Measurements from ENCODE around the gene USP28. TPM values are rescaled to one million over a fixed set of nuclear protein-coding genes. Genes with fewer than 3 reads are reported as not detected.

USP28 gene
- total RNA-seq, 1 donor from 2014 or later = 30.9 TPM

DNA sequence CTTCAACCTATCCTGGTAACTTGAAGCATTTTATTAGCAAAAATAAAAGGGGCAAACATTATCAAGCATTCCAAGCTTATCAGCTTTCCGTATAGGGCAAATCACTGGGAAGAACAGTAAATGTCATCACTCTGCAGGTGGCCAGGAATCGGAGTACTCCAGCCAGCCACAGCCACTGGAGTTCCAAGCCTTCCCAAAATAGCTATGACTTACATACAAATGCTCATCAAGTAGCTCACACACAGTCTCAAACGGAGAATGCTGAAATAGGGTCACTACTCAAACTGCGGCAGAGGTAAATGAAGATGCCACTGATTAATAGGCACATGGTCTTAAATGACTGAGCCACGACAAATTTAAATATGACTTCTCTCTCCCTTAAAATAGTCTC is 2.1 kb downstream of the USP28 start:
- Mint-ChIP-seq H3K36me3 (ENCODE audit: low read depth) (peaks cover 19% of the 10 kb centered on the region), H3K27ac (no peak overlapping the region), H3K4me1 (ENCODE audit: low read depth) (peaks cover 68% of the 10 kb centered on the region), H3K27me3 (ENCODE audit: insufficient read depth) (no peaks in the 10 kb centered on the region), H3K9me3 (no peaks in the 10 kb centered on the region), H3K4me3 (peak overlapping the region; percentile 96)
- no peak for DNase-seq (ENCODE audit: low spot score)
- intact Hi-C loops (cut with micrococcal nuclease) = loop anchor here (10.0 kb wide), 2 partner anchors 312 to 1938 kb away; partner anchors contain the start of gene DIXDC1

- H3K27me3 Mint-ChIP-seq (ENCODE audit: insufficient read depth) = no peaks in the 10 kb centered on the region
- no peak overlapping the region for H3K27ac Mint-ChIP-seq
- H3K36me3 Mint-ChIP-seq (ENCODE audit: low read depth) = peaks cover 29% of the 10 kb centered on the region
- no peak for DNase-seq (ENCODE audit: low spot score)
- no peaks in the 10 kb centered on the region for H3K9me3 Mint-ChIP-seq
- peaks cover 62% of the 10 kb centered on the region for H3K4me1 Mint-ChIP-seq (ENCODE audit: low read depth)
- H3K4me3 Mint-ChIP-seq = no peak overlapping the region
- intact Hi-C loops (cut with micrococcal nuclease) = loop anchor here (10.0 kb wide), 2 partner anchors 313 to 1937 kb away; partner anchors contain the start of gene DIXDC1
Observed at GRCh38 chr11:113871336-113871735, 4.0 kb downstream of the USP28 start.

DNA sequence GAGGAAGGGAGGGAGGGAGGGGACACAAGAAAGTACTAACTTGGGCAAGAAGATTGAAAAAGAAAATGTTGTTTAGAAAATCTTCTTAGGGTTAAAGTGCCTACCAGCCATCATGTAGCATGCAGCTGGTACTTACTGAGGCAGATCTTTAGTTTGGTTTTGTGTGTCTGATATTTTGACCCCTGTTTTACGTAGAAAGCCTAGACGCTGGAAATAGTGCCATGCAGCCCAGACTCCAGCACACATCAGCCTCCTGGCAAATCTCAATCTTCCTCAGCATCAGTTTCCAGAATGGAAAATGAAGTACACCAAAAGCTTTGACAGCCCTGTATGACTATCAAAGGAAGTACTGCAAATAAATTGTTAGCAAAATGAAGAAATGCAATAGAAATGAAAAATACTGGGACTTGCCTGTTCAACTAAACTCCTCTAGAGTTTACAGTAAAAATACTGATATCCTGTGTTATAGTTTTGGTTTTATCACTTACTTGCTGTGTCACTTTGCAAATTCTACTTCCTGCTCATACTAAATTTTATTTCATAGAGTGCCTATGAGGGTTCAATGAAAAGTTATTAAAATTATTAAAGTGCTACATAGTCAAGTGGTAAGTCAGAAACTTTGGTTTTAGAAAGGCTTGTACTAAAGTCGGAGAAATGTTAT is 7.4 kb downstream of the USP28 start:
- DNase-seq (ENCODE audit: low spot score) = no peak
- intact Hi-C loops (cut with micrococcal nuclease) = no loop called here
- H3K4me3 Mint-ChIP-seq = no peak overlapping the region
- no peaks in the 10 kb centered on the region for H3K9me3 Mint-ChIP-seq
- H3K27me3 Mint-ChIP-seq (ENCODE audit: insufficient read depth) = no peaks in the 10 kb centered on the region
- H3K36me3 Mint-ChIP-seq (ENCODE audit: low read depth) = peaks cover 30% of the 10 kb centered on the region
- peak overlapping the region; percentile 48 for H3K27ac Mint-ChIP-seq
- H3K4me1 Mint-ChIP-seq (ENCODE audit: low read depth) = peaks cover 39% of the 10 kb centered on the region

DNA sequence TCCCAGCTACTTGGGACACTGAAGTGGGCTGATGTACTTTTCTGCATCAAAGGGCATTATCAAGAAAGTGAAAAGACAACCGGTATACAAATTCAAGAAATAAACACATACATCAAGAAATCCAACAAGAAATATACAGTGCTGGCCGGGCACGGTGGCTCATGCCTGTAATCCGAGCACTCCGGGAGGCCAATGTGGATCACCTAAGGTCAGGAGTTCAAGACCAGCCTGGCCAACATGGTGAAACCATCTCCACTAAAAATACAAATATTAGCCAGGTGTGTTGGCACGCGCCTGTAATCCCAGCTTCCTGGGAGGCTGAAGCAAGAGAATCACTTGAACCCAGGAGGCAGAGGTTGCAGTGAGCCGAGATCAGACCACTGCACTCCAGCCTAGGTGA is 9.5 kb downstream of the USP28 start:
- intact Hi-C loops (cut with micrococcal nuclease) = no loop called here
- Mint-ChIP-seq H3K27ac (no peak overlapping the region), H3K27me3 (ENCODE audit: insufficient read depth) (no peaks in the 10 kb centered on the region), H3K36me3 (ENCODE audit: low read depth) (peaks cover 28% of the 10 kb centered on the region), H3K4me3 (no peak overlapping the region), H3K4me1 (ENCODE audit: low read depth) (peaks cover 36% of the 10 kb centered on the region), H3K9me3 (no peaks in the 10 kb centered on the region)
- no peak for DNase-seq (ENCODE audit: low spot score)

GRCh38 chr11:113864410-113864809 is 11.0 kb downstream of the USP28 start:
- no peaks in the 10 kb centered on the region for H3K9me3 Mint-ChIP-seq
- no peak for DNase-seq (ENCODE audit: low spot score)
- H3K27me3 Mint-ChIP-seq (ENCODE audit: insufficient read depth) = no peaks in the 10 kb centered on the region
- H3K27ac Mint-ChIP-seq = no peak overlapping the region
- H3K4me1 Mint-ChIP-seq (ENCODE audit: low read depth) = peaks cover 42% of the 10 kb centered on the region
- H3K4me3 Mint-ChIP-seq = no peak overlapping the region
- intact Hi-C loops (cut with micrococcal nuclease) = no loop called here
- peaks cover 26% of the 10 kb centered on the region for H3K36me3 Mint-ChIP-seq (ENCODE audit: low read depth)

DNA sequence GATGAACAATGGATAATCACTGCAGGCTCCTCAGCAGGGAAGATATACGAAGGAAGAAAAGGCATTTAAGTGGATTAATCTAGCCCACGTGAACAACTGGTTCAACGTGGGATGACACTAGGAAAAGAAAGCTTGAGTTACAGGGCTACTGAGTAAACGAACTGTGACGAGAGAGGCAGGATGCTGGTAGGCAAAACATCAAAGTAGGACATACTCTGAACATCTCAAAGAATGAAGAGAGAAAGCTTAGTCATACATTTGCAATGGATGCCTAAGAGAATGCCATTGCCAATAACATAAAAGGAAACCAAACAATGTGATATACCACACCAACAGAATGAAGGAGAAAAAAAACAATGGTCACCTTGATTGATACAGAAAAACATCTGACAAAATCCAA is 12.9 kb downstream of the USP28 start:
- peak overlapping the region; percentile 3 for H3K4me3 Mint-ChIP-seq

DNA sequence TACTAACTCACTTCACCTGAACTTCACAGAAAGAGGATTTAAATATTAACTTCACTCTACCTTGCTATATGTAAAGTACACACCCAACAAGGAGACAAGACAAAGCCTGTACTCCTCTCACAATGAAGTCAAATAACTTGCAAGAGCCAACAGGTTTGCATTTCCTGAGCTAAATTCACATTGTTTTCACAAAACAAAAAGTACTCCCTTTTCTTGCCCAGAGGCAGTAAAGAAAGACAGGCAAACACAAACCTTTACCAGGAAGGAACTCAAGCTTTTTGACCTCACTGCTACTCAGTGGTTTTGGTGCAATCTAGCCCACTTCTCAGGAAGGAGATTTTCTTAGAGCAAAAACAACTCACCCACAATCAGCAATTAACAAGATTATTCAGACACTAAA is 15.7 kb downstream of the USP28 start:
- Mint-ChIP-seq H3K36me3 (ENCODE audit: low read depth) (peaks cover 14% of the 10 kb centered on the region), H3K4me3 (peak overlapping the region; percentile 28), H3K9me3 (no peaks in the 10 kb centered on the region), H3K4me1 (ENCODE audit: low read depth) (peaks cover 36% of the 10 kb centered on the region), H3K27me3 (ENCODE audit: insufficient read depth) (no peaks in the 10 kb centered on the region), H3K27ac (peak overlapping the region; percentile 72)
- intact Hi-C loops (cut with micrococcal nuclease) = no loop called here
- DNase-seq (ENCODE audit: low spot score) = peak; percentile 15

More for the DNA sequence above, 12.9 kb downstream of the USP28 start:
- intact Hi-C loops (cut with micrococcal nuclease) = no loop called here
- Mint-ChIP-seq H3K27me3 (ENCODE audit: insufficient read depth) (no peaks in the 10 kb centered on the region), H3K4me1 (ENCODE audit: low read depth) (peaks cover 38% of the 10 kb centered on the region), H3K27ac (peak overlapping the region; percentile 66), H3K9me3 (no peaks in the 10 kb centered on the region), H3K36me3 (ENCODE audit: low read depth) (peaks cover 23% of the 10 kb centered on the region)
- no peak for DNase-seq (ENCODE audit: low spot score)

GRCh38 chr11:113856966-113857759 is 18.2 kb downstream of the USP28 start:
- H3K9me3 Mint-ChIP-seq = no peaks in the 10 kb centered on the region
- H3K4me1 Mint-ChIP-seq (ENCODE audit: low read depth) = peaks cover 29% of the 10 kb centered on the region
- no peak overlapping the region for H3K4me3 Mint-ChIP-seq
- no peak for DNase-seq (ENCODE audit: low spot score)
- H3K27ac Mint-ChIP-seq = no peak overlapping the region
- intact Hi-C loops (cut with micrococcal nuclease) = no loop called here
- H3K27me3 Mint-ChIP-seq (ENCODE audit: insufficient read depth) = no peaks in the 10 kb centered on the region
- peaks cover 10% of the 10 kb centered on the region for H3K36me3 Mint-ChIP-seq (ENCODE audit: low read depth)

DNA sequence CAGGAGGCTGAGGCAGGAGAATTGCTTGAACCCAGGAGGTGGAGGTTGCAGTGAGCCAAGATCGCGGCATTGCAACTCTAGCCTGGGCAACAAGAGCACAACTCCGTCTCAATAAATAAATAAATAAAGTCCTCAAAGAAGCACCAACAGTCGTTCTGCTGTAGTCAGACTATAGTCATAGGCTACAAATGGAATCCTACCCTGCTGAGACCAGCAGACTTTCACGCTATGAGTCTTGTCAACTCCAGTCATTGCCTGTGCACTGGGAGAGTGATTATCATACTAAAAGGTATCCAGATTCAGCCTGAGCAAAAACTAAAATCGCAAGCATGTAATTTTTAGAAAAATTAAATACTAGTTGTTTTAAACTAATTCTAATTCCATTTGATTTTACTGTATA is 19.6 kb downstream of the USP28 start:
- intact Hi-C loops (cut with micrococcal nuclease) = no loop called here
- Mint-ChIP-seq H3K27me3 (ENCODE audit: insufficient read depth) (no peaks in the 10 kb centered on the region), H3K4me1 (ENCODE audit: low read depth) (peaks cover 17% of the 10 kb centered on the region), H3K4me3 (no peak overlapping the region), H3K36me3 (ENCODE audit: low read depth) (peaks cover 18% of the 10 kb centered on the region), H3K9me3 (no peaks in the 10 kb centered on the region), H3K27ac (no peak overlapping the region)
- no peak for DNase-seq (ENCODE audit: low spot score)

- DNase-seq (ENCODE audit: low spot score) = no peak
- no peaks in the 10 kb centered on the region for H3K4me1 Mint-ChIP-seq (ENCODE audit: low read depth)
- no peak overlapping the region for H3K27ac Mint-ChIP-seq
- H3K36me3 Mint-ChIP-seq (ENCODE audit: low read depth) = peaks cover 39% of the 10 kb centered on the region
- H3K4me3 Mint-ChIP-seq = no peak overlapping the region
- no peaks in the 10 kb centered on the region for H3K27me3 Mint-ChIP-seq (ENCODE audit: insufficient read depth)
- intact Hi-C loops (cut with micrococcal nuclease) = no loop called here
- no peaks in the 10 kb centered on the region for H3K9me3 Mint-ChIP-seq
Observed at GRCh38 chr11:113850188-113850587, 25.2 kb downstream of the USP28 start.

- Mint-ChIP-seq H3K27ac (no peak overlapping the region), H3K4me1 (ENCODE audit: low read depth) (no peaks in the 10 kb centered on the region), H3K9me3 (no peaks in the 10 kb centered on the region), H3K27me3 (ENCODE audit: insufficient read depth) (no peaks in the 10 kb centered on the region), H3K4me3 (no peak overlapping the region), H3K36me3 (ENCODE audit: low read depth) (peaks cover 39% of the 10 kb centered on the region)
- intact Hi-C loops (cut with micrococcal nuclease) = no loop called here
- DNase-seq (ENCODE audit: low spot score) = no peak
Observed at GRCh38 chr11:113849713-113850112, 25.7 kb downstream of the USP28 start.

- Mint-ChIP-seq H3K4me3 (no peak overlapping the region), H3K36me3 (ENCODE audit: low read depth) (peaks cover 39% of the 10 kb centered on the region), H3K4me1 (ENCODE audit: low read depth) (no peaks in the 10 kb centered on the region), H3K27me3 (ENCODE audit: insufficient read depth) (no peaks in the 10 kb centered on the region), H3K27ac (no peak overlapping the region), H3K9me3 (no peaks in the 10 kb centered on the region)
- intact Hi-C loops (cut with micrococcal nuclease) = no loop called here
- DNase-seq (ENCODE audit: low spot score) = no peak
Observed at GRCh38 chr11:113847580-113847979, 27.8 kb downstream of the USP28 start.

DNA sequence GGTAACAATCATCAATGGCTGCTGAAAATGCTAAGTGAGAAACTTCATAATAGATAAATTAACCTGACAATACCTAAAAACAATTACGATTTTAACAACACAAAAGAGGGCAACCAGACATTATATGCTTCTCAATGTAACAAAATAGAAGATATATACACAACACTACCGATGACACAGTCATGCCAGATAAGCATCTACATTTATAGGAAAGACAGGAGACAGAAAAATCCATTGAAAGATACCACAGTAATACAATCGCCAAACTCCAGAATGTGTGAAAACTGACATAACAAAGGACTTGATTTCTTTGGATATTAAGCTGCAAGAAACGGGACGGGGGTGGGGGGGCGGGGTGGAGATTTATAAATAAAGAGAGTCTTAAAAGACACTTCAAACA is 28.3 kb downstream of the USP28 start:
- H3K27me3 Mint-ChIP-seq (ENCODE audit: insufficient read depth) = no peaks in the 10 kb centered on the region
- H3K36me3 Mint-ChIP-seq (ENCODE audit: low read depth) = peaks cover 35% of the 10 kb centered on the region
- peaks cover under 1% of the 10 kb centered on the region for H3K4me1 Mint-ChIP-seq (ENCODE audit: low read depth)
- H3K27ac Mint-ChIP-seq = no peak overlapping the region
- intact Hi-C loops (cut with micrococcal nuclease) = no loop called here
- no peak for DNase-seq (ENCODE audit: low spot score)
- H3K4me3 Mint-ChIP-seq = no peak overlapping the region
- H3K9me3 Mint-ChIP-seq = no peaks in the 10 kb centered on the region

Measured in activated T-helper 1 cell treated with anti-CD3 and anti-CD28 coated beads, Interleukin-12 subunit alpha, Interleukin-12 subunit beta, Interleukin-2, Interleukin-4 antibody, amounts not matched to agents 30 ng/mL and 10 ng/mL and 1 ng/mL, durations not matched to agents 14 hours and 24 hours and 36 hours (primary cell).